ENCODE measurements around the gene SGCG.
"Not testable (repeated sequence)": the region's sequence is repeated elsewhere in the genome, so short reads cannot be mapped to it uniquely, and the experiment has no call there.

SGCG gene, protein sequence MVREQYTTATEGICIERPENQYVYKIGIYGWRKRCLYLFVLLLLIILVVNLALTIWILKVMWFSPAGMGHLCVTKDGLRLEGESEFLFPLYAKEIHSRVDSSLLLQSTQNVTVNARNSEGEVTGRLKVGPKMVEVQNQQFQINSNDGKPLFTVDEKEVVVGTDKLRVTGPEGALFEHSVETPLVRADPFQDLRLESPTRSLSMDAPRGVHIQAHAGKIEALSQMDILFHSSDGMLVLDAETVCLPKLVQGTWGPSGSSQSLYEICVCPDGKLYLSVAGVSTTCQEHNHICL

DNA sequence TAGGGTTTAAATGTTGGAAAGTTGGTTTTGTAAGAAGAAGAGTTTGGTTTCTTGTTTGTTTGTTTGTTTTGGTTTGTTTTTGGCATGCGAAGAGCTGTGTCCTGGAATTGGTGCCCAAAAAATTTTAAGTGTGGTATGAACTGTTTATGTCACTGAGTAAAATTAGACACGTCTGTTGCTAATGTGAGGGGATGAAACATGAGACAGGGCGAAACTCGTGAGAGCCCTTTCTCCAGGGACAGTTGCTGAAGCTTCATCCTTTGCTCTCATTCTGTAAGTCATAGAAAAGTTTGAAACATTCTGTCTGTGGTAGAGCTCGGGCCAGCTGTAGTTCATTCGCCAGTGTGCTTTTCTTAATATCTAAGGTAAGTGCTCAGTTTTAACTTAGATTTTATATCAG, at the start of gene SGCG:
Gene SGCG, plus strand, starts transcription at position 269 of the 400 bp plus-strand sequence. CDS start 22,716 bp downstream, outside the sequence.
- no peak for DNase-seq (ENCODE audit: low read depth)

DNA sequence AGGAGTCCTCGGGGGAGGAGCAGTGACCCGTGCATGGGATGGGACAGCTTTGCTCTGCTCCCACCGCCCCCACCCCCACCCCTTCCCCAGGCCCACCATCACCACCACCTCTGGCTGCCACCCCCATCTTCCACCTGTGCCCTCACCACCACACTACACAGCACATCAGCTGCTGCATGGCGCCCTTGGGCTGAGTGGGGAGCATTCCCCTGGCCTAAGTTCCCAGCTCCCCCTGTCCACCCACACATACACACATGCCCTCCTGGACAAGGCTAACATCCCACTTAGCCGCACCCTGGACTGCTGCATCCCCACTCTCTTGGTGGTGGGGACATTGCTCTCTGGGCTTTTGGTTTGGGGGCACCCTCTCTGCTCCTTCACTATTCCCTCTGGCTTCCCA, 46.2 kb upstream of the SGCG start:
- DNase-seq (ENCODE audit: low read depth), result no peak

DNA sequence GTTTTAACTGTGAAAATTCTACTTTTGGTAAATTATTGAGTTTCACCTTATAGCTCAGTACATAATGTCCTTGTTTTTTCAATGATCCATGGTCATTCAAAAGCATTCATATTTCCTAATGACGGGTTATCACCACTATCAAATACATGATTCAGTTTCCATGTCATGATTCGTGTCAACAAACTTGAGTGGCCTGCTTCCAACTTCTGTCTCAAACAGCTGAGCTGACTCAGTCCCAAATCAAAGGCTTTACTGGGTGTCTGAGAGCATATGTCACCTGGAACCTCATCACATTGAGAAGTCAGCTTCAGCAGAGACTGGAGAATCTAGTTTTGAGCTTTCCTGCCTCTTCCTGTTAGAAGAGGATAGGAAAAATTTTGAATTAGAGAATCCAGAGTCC, 40.3 kb upstream of the SGCG start:
- DNase-seq (ENCODE audit: low read depth), result no peak

DNA sequence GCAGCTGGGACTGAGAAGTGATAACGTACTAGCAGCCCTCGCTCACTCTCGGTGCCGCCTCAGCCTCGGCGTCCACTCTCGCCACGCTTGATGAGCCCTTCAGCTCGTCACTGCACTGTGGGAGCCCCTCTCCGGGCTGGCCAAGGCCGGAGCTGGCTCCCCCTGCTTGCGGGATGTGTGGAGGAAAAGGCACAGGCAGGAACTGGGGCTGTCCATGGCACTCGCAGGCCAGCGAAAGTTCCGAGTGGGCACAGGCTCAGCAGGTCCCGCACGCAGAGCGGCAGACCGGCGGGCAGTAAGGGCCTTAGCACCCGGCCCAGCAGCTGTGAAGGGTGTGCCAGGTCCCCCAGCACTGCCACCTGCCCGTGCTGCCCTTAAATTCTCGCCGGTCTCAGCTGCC, 38.8 kb upstream of the SGCG start:
- no peak for DNase-seq (ENCODE audit: low read depth)

DNA sequence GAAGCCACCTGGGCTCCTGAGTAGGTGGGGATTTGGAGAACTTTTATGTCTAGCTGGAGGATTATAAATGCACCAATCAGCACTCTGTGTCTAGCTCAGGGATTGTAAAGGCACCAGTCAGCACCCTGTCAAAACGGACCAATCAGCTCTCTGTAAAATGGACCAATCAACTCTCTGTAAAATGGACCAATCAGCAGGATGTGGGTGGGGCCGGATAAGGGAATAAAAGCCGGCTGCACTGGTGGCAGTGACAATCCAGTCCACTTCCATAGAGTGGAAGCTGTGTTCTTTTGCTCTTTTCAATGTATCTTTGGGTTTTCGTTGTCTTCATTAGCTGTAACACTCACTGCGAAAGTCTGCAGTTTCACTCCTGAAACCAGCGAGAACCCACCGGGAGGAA, 38.2 kb upstream of the SGCG start:
- DNase-seq (ENCODE audit: low read depth), result not testable (repeated sequence)

DNA sequence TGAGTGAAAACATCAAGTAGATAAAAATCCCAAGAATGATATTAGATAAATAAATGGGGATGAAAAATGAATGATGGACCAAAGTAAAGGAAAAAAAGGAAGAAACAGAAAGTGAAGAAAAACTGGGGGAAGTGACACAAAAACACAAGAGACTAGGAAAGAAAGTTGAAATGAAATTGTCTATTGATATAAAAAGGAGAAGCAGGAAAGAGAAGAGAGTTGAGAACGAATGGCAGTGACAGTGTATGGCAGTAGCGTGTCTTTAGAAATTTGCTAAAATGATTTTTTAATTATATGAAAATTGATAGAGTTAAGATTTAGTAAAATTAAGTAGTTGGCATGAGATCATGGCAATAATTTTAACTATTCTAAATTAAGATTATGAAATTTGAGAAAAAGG, 36.3 kb upstream of the SGCG start:
- no peak for DNase-seq (ENCODE audit: low read depth)

DNA sequence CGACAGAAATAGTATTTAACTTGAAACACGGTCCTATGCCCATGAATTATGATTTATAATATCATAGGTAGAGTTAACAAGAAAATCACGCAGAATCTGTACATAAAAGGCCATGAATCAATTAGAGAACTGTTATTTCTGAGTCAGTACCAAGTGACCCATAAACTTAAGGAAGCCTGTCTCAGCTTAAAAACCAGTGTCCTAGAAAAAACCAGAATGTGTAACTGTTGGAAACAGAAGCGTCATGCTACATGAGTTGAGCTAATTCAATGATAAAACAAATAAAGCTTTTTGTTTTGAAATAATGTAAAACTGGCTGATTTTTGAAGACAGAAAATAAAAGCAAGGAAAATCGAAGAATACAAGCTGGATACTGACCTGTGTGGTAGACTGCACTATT, 34.8 kb upstream of the SGCG start:
- DNase-seq (ENCODE audit: low read depth), result no peak

DNA sequence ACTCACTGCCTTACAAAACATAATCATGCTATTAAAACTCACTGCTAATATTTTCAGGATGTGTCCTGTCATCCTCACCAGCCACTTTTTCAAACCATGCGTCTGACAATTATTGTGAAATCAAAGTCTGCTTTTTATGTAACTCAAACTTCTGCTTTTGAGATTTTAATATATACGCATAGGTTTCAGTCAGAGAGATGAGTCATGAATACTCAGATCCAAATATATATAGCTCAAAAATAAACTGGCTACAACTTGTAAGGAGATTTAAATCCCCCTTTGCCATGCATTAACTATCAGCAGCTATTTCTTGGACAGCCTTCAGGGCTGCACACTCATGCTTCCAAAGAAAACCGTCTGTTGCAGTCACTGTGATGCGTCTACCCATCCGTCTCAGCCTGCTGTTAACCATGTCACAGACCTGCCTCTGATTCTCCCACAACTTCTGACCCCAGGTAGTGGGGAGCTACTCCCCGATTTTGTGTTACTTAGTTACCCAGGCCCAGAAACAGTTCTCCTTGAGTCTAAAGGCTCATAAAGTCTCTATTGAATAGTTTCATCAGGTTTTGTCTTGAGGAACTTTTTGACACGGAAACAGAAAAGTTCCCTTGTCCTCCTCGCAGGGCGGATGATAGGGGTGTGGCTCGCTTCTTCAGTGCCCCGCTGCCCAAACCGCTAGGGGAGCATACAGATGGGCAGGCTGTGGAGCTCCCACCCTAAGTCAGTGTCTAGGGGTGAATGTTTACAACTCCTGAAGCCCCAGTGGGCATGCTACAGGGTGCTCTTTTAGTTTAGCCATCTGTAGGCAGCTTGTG, 33.8 kb upstream of the SGCG start:
- DNase-seq (ENCODE audit: low read depth), result no peak

DNA sequence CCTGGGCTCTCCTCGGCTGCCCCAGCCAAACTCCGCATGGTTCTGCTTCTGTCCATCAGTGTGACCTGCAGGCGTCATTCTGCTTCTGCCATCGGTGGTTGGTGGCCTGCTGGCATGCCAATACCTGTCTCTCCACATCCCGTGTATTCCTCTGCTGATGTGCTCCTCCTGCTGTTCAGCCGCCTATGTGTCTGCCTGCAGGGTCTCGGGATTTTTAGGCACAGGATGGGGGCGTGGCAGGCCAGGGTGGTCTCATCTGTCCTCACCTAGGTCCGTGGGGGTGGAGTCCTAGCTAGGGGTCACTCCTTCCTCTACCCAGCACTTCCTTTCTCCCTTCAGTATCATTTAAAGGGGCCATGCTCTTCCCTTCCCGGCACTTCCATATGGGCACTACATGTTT, 33.0 kb upstream of the SGCG start:
- DNase-seq (ENCODE audit: low read depth), result no peak

DNA sequence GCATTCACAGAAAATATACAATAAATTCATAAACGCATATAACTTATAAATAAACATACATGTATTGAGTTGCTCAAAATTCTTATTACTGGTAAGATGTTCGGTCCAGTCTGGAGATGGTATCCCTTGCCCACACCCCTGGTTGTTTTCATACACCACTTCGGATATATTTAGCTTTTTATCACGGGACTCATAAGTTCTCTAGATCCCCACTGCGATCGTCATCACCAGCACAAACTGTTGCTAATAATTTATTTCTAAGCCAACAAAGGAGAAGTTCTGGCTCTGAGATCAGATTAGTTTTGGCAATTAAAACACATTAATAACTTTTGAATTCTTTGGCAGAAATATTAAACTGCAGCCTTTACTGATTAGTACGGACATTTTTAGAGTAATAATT, 23.0 kb upstream of the SGCG start:
- no peak for DNase-seq (ENCODE audit: low read depth)

DNA sequence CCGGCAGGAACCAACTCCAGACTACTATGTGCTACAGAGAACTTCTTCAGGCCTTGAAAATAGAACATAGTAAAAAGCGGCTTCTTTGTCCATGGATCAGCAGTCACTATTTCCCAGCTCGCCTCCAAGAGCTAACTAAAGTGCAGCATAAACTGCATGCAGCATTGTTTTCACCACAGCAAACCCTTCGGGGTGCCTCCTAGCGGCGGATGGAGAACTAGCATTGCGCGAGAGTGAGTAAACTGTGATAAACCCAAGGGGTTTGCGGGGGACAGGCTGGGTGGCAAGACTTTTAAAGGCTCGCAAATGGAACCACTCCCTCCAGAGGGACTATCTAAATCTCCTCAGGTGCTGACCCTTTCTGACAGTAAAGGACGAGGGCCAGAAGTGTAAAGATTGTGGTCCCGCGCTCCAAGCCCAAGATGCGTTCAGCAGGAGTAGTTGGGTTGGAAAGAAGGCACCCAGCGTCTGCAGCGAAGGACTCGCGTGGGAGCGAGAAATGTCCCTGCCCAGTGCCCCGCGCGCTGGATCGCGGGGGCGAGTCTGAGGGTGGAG, 21.5 kb upstream of the SGCG start:
- DNase-seq (ENCODE audit: low read depth), result no peak

DNA sequence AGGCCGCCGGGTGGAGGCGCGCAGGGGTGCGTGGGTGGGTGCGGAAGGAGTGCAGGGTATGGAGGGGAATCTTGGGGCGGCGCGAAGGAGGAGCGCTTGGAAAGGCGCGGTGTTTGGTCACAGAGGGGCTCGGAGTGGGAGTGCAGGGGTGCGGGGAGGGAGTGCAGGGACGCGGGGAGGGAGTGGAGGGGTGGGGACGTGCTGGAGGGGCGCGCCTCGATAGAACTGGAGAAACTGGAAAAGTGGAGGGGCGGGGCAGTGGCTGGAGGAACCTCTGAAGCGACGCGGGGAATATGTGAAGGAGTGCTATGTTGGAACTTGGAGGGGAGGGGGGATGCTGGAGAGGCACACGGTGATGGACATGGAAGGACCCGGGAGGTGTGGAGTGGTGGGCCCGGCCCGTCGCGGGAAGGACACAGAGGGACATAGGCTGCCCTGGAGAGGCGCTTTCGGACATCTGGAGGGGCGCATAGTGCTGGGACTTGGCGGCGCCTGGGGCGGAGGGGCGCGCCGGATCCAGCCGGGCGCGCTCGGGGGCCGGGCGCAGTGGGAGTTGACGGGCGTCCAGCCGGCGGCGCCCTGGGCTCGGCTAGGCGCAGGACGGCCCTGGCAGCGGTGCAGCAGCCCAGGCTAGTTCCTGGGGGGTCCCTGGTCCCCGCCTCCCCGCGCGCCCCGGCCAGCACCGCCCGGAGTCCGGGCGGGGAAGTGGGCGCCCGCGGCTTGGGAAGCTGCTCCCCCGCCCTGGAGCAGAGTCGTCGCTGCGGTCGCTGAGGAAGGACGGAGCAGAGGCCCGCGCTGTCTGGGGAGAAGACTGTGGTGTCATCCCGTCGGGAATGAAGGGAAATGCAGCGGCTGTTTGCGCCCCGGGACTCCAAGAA, 20.8 kb upstream of the SGCG start:
- DNase-seq (ENCODE audit: low read depth), result no peak

DNA sequence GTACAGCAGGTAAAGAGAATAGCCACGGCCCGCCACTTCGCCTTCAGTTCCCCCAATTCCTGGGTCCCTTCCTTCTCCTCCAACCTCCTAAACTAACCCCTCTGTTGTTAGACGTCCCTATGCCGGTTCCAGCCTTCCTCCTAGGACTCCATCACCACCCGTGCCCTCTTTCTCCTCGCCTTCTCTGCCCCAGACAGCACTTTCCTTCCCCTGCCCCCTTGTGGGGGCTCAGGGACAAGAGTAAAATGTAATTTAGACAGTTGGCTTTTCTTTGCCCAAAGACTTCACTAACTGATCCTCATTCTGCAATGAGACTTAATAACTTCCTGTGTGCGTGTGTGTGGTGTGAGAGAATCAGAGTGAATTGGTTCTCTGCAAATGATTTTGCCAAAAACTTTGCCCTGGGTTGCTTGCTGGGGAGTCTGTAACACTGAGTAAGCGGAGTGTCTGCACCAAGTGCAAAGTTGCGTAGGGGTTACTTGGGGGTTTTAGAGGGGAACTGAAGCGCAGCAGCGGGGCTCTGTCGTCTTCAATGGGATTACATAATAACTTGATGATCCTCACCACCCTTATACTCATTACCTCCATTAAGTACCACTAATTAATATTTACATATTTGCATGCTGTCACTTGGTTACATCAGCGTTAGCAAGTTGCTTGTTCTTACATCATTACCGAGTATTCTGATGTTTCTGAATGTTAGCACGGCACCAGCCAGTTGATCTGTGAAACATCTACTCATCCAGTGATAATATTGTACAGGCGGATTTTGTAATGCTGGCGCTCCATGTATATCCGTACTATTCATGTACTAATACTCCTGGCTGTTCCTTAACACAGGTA, 19.9 kb upstream of the SGCG start:
- no peak for DNase-seq (ENCODE audit: low read depth)

DNA sequence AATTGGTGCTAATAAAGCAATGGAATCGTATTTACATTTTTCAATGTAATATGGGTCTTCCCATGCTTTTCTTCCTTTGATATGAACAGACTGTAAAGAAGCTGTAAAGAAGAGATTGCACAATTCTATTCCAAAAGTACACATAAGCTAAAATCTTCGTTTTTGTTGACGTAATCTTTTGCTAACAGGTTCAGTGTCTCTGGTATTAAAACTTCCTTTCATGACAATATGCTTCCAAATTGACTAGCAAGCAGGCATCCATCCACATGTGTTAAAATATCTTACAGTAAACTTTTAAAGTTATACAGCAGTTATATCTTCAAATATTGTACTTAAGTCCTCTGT, 19.3 kb upstream of the SGCG start:
- DNase-seq (ENCODE audit: low read depth), result no peak

DNA sequence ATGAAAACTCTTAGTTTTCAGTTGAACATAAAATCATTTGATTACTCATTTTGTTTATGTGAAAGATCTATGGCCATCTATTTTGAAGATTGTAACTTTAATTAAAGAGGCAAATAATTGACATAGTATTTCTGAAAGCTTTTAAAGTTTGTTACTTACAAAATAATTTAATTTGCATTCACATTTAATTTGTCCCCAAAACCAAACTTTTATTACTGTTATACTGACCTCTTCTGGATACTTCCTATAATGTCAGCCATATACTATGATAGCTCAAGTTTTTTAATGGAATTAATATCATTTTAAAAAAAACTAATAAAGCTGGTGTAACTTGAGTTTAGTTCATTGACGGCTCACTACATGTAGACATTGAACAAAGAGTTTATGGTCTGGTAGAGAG, 4.9 kb upstream of the SGCG start:
- DNase-seq (ENCODE audit: low read depth), result no peak

DNA sequence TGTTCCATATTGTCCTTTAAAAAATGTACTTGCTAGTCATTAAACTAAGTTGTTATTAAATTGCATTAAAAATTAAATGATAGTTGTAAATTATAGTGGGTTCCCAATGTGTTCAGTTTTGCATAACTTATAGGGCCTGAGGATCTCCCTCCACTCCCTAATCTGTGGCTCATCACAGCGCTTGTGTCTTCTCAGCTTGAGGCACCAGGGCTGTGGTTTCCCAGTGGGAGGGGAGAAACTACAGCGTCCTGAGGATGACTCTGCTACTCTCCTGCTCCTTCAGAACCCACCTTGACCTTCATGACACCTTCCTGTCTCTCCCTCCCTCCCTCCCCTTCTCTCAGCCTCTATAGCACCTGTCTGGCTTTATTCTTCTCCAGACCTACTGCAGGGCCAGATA, 1.4 kb downstream of the SGCG start:
- no peak for DNase-seq (ENCODE audit: low read depth)

DNA sequence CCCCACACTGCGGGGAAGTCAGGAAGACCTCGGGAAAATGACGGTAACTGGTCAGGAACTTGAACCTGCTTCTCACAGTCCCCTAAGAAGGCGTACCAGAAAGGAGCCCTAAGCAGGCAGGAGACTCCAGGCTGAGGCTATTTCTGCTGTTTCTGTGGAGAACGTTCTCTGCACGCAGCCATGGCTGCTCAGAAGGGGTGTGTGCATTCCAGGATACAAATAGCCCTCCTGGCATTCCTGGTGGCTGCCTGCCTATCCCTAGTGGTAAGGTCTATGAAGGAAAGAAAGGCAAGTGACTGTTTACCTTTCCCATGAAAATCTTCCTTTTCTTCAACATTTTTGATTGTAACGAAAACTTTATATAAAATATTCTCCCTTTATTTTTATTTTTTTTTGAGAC, 2.5 kb downstream of the SGCG start:
- no peak for DNase-seq (ENCODE audit: low read depth)

DNA sequence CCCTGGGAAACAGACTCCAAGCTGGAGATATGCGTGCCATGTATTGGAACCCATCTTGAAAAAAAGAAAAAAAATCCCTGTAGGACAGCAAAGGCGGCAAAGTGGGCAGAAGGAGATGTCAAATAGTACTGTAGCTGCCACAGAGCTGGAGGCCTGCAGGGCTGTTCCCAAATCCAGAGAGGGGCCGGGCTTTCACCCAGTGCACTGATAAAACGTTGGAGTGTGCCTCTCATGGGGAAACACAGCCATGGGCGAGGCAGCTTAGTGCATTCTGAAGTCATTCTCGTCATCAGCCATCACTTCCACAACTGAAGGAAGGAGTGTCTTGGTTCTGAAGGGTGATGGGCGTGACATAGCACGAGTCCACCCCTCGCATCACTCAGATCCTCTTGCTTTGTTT, 4.8 kb downstream of the SGCG start:
- DNase-seq (ENCODE audit: low read depth), result no peak

DNA sequence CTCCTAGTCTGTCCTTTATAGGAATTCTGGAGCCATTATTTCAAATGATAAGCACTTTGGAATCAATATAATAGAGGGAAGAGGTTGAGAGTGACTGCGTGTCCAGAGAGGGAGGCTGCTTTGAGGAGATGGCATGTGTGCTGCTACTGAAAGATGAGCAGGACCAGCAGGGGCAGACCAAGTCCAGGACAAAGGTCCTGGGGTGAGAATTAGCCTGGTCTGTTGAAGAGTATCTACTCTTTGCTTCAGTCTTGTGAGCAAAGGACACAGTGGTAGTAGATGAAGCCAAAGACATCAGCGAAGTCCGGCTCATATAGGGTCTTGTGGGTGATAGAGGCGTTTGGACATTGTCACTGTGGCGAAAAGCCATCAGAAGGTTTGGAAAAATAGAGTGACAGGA, 21.1 kb downstream of the SGCG start:
- no peak for DNase-seq (ENCODE audit: low read depth)

DNA sequence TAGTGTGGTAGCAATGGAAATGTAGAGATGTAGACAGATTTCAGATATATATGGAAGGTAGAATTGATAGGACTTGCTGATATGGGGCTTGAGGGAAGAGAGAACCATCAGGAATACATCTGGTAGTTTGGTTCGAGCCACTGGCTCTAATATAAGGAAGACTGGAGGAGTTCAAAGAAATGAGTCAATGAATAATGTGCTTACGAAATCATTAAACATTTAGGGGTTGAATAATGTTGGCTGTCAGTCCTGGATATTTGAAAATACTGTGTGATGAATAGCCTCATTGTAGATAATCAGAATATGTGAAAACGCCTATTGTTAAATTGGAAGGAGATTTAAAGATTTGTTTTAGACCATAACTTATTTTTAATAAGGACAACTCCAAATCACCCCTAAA, 21.6 kb downstream of the SGCG start:
- DNase-seq (ENCODE audit: low read depth), result no peak

DNA sequence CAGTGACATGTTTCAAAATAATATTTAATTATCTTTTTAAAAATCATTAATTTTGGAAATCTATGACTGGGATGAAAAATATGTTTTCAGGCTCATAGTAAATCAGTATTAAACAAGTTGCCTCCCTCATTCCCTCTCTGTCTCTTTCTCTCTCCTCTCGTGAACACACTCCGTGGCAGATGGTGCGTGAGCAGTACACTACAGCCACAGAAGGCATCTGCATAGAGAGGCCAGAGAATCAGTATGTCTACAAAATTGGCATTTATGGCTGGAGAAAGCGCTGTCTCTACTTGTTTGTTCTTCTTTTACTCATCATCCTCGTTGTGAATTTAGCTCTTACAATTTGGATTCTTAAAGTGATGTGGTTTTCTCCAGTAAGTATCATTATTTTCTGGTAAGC, 22.7 kb downstream of the SGCG start:
- DNase-seq (ENCODE audit: low read depth), result no peak

DNA sequence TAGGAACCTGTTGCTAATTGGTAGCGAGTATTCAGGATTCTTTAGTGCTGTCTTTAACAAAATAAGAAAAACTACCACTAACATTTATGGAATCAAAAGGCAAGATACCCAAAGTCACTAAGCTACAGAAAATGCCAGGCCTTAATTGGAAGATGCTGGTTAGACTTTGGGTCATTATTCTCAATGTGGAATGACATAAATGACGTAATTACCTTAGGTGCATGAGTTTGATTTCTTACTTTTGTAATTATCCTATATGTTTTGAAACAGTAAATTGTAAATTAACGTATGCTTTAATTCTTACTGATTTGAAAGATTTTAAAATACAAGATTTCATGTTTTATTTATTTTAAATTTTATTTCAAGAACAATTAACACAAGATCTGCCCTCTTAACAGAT, 25.0 kb downstream of the SGCG start:
- DNase-seq (ENCODE audit: low read depth), result no peak
